Renal cortical epithelial cell (primary cell): ENCODE results near the gene MAD1L1. TPM values are rescaled to one million over a fixed set of nuclear protein-coding genes. Genes with fewer than 3 reads are reported as not detected.

ENCODE experiments used
- DNase-seq: peaks from one replicate; pipeline ENCODE4 v3.0.0-alpha.2; 2011; ENCODE audit warnings: low read depth
- total RNA-seq: library from RNA; depleted of rRNA; stranded (reverse); fragments of >200 nt; gene quantifications from 2 replicates; pipeline ENCODE4 v1.2.3, GENCODE V29; 2014

Gene MAD1L1
- total RNA-seq, 1 donor from 2014 or later = 33.5 TPM

DNA sequence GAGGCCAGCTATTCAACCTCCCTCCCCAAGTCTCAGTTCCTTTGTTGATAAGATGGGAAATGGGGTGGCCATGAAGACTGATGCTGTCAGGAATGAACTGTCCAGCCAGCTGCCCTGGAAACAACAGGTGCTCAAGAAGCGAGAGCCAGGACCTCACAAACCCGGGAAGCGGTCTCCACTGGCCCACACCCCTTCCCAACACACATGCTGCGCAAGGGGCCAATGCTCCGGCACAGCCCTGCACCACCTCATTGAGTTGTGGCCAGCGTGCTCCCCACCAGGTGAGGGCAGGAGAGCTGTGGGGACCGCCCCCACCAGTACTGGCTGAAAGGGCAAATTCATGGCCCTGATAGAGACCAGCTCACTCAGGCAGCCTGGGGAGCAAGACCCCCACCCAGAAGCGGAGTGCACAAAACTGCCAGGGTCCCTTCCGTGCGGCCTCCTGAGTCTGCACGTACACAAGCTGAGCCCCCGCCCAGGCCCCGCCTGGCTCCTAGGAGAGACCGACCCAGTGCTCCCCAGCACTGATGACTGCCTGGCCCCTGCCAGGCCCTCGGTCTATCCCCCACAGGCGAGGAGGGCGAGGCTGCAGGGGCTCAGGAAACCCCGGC lies 216.6 kb downstream of the MAD1L1 start:
- no peak for DNase-seq

DNA sequence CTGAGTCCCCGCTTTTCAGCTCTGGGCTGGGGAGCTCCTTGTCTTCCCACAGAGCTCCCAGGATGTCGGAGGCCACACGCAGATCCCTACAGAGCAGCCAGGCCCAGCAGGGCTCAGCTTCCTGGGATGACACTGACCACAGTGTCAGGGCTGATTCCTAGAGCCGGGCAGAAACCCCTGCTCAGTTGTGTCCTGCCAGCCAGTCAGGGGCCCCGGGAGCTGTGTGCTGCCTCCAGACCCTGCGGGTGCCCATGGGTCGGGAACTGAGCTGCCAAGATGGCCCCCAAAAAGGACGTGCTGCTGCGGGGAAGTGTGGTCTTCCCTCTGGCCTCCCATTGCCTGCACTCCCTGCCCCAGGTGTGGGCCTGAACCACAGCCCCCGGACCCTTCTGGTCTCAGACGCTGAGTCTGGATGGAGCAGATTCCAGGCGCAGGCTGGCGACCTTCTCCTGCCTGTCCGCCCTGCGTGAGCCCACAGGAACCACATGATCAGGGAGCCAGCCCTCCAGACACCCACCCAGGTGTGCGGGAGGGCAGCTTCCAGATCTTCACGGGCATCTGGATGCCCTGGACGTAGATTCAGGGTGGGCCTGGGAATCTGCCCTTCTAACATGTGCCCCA lies 217.4 kb downstream of the MAD1L1 start:
- DNase-seq = no peak

DNA sequence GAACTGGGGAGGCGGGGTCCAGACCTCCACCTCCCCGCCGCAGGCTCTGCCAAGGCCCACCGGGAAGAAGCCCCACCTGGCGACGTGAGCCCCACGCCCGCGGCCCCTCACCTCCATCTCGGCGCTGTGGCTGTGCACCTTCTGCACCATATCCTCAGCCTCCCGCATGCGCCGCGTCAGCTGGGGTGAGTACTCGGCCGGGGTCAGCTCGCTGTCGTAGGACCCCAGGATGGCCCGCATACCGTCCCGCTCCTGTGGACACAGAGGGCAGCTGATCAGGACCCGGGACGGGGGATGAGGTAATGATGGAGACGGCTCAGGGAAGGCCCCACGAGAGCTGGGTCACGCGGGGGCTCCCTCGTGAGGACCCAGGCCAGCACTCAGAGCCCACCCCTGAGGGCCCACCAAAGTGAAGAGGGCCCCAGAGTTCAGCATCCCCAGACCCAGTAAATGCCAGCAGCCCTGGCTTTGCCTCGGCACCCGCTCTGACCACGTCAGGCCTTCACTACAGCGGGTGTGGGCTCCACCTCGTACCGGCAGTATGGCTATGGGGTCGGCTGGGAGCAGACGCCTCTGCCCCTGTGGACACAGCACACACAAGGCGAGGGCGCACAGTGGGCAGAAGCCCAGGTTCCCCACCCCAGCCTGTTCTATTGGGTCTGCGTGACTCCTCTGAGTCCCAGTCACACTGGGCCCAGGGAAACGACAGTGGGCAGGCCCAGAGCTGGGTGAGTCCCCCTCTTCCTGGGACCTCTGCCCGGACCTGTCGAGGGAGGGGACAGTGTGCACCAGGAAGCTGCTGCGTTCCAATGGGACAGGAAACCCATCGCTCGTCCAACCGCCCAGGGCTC lies 218.1 kb downstream of the MAD1L1 start:
- no peak for DNase-seq

DNA sequence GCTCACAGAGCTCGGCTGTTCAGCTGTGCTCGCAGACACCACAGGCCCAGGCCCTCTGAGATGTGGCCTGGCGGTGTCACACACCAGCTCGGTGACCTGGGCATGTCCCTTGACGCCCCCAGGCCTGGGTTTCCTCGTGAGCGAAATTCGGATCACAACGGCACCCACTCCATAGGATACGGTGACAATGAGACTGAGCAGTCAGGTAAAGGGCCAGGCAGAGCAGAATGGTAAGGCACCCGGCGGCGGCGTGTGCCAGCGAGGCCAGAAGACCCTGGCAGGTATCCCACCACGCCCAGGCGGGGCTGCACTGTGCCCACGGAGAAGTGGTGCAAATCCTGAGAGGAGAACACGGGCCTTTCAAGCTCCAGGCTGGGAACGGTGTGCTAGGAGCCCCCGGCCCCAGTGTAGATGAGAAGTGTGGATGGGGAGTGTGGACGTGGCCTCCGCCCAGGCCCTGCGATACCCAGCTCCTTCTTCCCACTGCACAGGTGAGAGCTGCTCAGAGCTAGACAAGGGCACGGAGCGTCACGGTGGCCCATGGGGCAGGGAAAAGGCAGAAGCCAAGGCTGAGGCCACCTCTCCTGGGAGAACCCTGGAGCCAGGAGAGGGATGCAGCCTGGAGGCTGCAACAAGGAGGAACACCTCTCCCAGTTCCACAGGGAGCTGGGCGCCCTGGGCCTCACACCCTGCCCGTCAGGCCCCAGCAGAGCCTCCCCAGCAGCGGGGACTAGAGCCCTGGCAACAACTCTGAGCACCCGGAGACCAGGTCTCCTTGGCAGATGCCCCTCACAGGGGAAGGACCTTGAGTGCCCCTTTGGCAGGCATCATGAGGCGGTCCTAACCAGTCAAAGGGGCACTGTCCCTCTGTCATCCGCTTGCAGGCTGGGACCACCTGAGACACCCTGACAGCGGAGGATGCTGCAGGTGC lies 219.1 kb downstream of the MAD1L1 start:
- no peak for DNase-seq

DNA sequence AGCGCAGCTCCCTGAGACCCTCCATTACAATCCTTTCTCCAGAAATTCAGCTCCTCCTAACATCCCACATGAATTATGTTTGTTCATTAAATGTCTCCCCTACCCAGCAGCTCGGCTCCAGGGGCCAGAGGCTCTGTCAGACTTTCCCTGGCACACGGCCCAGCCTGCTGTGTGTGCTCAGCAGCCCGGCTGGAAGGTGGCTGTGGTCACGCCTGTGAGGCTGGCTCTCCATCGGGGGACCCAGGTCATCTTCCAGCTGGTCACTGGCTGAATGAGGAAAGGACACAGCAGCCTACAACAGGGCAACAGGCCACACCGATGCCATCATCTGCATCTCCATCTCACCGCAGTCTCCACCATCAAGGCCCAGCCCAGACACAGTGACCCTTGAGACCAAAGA lies 219.8 kb downstream of the MAD1L1 start:
- DNase-seq = no peak

DNA sequence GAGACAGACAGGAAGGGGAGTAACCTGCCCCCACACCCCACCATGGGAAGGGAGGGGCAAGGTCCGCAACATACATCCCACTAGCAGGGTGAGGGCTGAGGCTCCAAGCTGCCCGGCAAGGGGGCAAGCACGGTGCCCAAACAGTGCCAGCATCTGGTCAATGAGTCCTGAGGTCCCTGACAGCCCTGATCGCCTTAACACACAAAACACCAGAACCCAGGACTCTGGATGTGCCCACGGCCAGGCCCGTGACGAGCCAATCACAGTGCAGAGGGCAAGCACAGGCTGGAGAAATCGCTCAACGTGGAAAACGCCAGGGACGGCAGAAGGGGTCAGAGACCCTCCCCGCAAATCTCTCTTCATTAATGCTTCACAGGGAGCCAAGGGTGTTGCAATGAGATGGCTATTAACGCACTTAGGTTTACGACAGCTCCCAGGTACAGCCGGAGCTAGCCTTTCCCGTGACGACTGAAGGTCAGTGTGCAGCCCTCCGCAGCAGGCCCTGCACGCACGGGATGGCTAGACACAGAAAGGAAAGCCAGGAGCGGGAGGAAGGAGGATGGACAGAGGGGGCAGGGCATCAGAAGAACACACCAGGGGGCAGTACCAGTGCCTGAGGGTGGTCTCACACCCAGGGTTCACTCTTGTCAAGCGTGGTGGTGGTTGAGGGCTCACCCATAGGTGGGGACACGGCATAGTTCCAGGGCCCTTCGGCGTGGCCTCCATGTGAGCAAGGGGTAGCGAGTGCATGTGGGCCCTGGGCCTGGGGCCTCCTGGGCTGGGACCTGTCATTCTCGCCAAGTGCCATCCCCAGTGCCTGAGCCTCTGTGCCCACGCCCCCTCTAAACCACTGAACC lies 220.5 kb downstream of the MAD1L1 start:
- DNase-seq = no peak

DNA sequence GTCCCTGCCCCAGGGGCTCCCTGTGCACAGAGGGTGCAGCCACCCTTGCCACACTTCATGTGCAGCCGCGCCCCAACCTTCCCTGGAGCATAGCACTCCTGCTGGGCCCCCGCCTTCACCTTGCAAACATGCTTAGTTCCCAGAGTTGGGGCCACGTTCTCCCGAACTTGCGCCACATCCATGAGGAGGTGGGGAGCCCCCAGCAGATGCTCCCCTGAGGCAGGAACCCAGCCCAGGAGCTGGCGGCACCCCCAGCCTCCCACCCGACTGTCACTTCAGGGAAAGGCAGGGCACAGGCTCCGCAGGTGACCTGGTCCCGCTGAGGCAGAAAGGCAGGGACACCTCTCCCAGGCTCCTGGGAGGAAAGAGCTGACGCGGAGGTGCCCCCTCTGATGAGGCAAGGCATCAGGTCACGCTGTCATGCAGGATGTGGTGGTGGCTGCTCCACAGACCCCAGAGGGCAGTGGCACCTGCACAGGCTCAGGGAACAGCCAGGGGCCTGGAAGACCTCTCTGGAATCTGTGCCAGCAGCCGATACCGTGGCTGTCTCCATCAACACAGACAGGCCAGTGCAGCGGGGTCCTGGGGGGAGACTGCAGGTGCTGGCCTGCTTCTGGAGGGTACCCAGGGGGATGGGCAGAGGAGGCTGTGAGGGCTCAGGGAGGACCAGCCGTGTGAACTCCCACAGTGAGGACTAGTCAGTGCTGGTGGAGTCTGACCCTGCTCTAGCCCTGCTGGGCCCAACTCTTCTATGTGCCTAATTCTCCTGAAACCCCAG lies 221.3 kb downstream of the MAD1L1 start:
- DNase-seq = no peak

DNA sequence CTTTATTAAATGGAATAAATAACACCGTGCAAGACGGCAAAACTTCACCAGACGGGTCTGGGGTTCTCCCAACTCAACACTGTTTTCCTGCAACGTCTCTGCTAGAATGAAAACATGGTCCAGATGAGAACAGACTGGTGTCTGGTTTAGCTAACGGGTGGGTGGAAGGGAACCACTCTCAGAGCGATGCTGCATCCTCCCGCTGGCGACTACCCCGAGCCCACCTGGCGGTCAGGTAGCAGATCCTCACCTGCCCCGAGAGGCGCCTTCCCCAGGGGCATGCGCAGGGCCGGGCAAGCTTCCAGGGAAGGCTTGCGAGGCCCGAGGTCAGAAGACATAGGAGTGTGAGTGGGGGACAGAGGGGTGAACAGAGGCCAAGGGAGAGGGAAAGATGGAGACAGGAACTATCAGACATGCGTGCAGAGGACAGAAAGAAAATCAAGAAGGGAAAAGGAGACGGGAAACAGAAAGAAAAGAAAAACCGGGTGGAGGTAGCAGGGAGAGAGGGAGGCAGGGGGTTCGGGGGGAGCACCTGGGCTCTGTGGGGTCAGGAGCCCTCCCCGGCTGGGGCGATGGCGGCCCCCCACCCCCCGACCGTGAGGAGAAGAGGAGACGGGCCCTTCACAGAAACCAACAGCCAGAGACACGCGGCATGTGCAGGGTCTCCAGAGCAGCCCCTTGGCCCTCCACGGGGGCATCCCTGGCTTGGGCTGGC lies 222.0 kb downstream of the MAD1L1 start:
- no peak for DNase-seq

DNA sequence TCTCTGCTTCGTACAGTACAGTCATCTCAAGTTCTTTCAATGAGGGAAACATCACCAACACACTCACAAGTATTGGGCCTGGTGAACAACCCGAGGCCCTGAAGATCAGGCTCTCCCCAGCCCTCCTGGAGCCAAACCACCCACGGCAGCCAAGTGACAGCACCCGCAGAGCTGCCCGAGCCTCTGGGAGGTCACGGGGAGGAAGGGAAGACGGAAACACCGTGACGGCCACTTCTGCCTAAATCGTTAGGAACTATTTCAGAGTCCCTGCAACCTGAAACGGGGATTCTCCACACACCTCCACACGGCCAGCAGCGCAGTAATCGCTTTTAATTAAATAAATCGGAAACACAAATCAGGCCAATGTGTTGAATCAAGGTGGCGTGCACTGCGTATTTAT lies 222.6 kb downstream of the MAD1L1 start:
- no peak for DNase-seq

DNA sequence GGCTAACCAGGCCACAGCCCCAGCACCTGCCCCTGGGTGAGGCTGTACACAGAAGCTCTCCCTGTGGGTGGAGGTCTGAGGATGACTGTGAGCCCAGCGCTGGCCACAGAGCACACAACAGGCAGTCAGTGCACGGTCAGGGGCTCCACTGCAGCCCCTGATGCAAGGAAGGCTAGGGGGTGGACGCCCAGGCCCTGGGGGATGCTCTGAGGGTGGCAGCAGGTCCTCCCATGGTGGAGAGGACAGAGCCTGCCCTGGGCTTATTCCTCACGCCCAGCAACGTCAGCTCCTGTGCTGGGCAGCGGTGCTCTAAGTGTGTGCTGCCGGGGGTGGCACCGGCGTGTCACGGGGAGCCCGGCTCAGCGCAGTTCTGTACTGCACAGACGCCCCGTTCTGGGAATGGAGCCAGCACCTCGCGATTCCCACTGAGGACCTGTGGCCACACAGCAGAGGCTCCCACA lies 223.2 kb downstream of the MAD1L1 start:
- DNase-seq = no peak

DNA sequence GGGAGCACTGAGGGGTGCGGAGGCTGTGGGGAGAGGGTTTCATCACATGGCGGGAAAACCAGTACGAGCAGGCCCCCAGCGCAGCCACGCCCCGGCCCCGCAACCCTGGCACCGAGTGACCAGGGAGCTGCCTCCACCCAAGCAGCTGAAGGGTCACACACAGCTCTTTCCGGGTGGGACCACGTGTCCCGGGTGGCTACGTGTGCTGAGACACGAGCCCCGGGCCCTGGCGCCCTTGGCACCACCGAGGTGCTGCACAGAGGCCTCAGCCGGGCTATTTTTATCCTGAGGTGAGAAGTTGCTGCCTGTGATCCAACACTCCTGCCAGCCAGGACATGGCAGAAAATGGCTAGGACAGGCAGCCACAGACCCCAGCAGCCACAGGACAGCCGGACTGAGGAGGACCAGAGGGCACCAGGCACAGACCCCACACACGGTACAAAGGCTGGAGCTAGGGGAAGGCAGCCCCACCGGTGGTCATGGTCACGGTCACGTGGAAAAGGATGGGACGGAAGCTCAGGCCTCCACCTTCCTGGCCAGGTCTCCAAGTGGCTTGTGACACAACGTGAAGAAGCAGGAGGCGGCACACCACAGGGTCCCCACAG lies 223.7 kb downstream of the MAD1L1 start:
- DNase-seq = no peak

DNA sequence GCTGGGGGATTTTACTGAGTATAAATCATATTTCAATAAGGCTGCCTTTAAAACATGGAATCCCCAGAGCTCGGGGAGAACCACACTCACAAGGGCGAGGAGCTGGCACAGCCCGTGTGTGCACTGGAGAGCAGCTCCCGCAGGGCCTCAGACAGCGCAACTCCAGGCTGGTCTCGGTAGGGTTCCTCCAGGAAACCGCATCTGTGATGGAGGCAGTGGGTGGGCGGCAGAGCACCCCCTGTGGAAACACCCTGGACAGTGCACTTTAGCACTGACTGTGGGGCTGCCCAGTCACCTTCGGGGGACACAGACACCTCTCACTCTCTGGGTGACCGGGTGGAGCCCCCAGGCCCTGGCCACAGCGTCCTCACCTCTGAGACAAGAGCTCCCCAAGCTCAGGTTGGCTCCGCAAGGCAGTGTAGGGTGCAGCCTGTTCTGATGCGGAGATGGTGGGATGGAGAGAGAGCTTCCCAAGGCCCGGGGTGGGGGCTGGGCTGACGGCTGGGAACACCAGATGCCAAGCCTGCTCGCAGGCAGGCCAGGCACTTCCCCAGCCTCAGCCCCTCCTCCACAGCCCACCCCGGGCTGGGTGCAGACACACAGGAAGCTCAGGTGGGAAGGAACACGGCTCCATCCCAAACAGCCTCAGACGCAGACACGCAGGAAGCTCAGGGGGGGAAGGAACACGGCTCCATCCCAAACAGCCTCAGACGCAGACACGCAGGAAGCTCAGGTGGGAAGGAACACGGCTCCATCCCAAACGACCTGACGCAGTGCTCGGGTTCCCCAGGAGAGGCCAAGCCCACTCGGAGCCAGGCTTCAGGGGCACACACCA lies 224.4 kb downstream of the MAD1L1 start:
- no peak for DNase-seq

DNA sequence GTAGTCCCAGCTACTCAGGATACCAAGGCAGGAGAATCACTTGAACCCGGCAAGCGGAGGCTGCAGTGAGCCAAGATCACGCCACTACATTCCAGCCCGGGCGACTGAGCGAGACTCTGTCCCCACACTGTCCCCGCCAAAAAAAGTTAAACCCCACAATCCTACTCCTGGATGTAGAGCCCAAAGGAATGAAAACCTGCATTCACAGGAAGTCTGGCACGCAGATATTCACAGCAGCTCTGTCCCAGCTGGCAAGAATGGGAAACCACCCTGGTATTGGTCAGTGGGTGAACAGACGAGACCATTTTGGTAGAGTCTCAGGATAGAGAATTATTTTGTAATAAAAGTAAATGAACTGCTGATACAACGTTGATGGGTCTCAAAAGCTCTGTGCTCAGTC lies 225.2 kb downstream of the MAD1L1 start:
- no peak for DNase-seq

DNA sequence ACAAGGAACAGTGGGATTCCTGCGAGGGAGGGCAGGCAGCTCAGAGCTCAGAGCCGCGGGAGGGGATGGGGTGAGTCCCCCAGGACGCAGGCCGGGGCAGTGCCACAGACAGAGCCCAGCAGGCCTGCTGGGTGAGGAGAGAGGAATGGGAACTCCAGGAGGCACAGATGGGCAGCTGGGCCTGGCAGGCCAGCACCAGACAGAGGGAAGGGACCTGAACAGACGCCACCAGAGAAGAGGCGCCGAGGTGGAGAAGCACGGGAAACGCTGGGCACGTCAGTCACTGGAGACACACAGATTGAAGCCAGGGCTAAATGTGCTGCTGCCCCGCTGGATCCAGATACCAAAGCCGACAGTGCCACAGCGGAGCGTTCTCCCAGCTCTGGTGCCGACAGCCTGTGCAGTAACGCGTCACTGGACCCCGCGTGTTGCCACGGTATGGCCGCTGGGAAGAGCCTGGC lies 225.8 kb downstream of the MAD1L1 start:
- DNase-seq = no peak

DNA sequence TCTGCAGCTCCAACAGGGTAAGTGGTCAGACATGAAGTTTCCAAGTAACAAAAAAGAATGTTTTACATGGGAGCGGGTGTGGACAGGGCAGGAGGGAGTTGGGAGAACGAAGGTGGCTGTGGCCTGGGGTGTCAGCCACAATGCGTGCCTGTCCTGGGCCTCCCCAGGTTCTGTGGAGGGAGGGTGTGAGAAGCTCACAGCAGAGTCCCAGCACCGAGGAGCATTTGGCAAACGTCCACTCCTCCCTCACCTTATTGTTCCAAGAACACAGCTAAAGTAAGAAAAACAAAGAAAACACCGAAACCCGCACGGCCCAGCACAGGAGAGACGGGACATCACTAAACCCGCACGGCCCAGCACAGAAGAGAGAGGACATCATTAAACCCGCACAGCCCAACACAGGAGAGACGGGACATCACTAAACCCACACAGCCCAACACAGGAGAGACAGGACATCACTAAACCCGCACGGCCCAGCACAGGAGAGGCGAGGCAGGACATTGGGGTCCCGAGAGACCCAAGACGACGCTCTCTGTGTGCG lies 226.4 kb downstream of the MAD1L1 start:
- DNase-seq = no peak

DNA sequence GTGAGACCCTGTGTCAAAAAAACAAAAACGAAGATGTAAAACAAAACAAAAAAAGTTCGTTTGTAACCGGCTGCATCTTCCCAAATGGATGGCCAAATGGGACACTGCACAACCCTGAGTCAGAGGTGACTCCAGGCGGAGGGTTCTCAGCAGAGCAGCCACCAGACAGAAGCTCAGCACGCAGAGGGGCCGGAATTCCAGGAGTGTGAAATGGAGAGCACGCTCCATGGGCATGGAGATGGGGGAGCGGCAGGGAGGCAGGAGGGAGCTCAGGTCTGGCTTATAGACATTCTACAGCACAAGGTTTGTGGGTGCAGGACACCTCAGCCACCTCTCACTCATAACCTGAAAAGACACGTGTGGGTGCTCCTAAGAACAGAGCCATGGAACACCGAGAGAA lies 227.0 kb downstream of the MAD1L1 start:
- DNase-seq = no peak

DNA sequence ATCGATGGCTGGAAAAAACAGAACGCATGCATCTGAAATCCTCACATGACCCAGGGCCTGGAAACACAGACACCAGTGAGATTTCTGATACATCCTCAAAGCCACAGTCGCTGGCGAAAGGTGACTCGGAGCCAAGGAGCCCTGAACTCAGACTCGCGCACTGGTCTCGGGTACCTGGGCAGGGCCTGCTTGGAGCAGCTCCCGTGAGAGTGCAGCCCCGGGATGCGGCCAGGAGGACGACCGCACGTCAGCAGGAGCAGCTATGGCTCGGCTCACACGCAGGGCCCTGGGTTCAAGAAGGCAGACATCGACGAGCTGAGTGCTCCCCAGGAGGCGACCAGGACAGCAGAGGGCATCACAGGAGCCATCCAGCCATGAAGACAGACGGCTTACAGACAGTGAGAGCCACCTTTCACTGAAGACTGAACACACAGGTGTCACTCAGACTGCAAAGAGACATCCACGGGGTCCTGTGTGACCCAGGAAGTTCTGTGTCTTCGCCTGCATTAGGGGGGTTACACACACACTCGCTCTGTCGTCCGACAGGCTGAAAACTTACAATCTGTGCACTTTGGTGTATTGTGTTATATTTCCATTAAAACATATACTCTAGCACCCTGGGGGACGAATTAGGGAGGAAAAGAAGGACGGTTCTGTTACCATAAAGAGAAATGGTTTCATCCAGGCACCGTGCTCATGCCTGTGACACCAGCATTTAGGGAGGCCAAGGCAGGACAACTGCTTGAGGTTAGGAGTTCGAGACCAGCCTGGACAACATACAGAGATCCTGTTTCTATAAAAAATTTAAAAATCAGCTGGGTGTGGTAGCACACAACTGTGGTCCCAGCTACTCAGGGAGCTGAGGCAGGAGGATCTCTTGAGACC lies 227.7 kb downstream of the MAD1L1 start:
- DNase-seq = no peak
